Glutamatergic neuron (in vitro differentiated cells): Measurements from ENCODE around the gene EPHA3. TPM values are rescaled to one million over a fixed set of nuclear protein-coding genes. Genes with fewer than 3 reads are reported as not detected.

Source experiments
- DNase-seq: peaks from one replicate; pipeline ENCODE4 v3.0.0; 2022
- H3K27ac Mint-ChIP-seq: one replicate; pipeline ENCODE4 v1.8.0; 2020; ENCODE audit warnings: mild to moderate bottlenecking, mixed read lengths, inconsistent platforms; ENCODE audit not compliant: unreplicated experiment
- H3K27me3 Mint-ChIP-seq: one replicate; pipeline ENCODE4 v1.8.0; 2020; ENCODE audit warnings: mild to moderate bottlenecking, moderate library complexity, mixed read lengths, inconsistent platforms; ENCODE audit not compliant: unreplicated experiment
- H3K36me3 Mint-ChIP-seq: one replicate; pipeline ENCODE4 v1.8.0; 2020; ENCODE audit warnings: mild to moderate bottlenecking, mixed read lengths, inconsistent platforms; ENCODE audit not compliant: unreplicated experiment
- H3K4me1 Mint-ChIP-seq: one replicate; pipeline ENCODE4 v1.8.0; 2020; ENCODE audit warnings: mild to moderate bottlenecking, low read depth, mixed read lengths, inconsistent platforms; ENCODE audit not compliant: unreplicated experiment
- H3K4me3 Mint-ChIP-seq: one replicate; pipeline ENCODE4 v1.8.0; 2020; ENCODE audit warnings: mild to moderate bottlenecking, mixed read lengths, inconsistent platforms; ENCODE audit not compliant: unreplicated experiment
- H3K9me3 Mint-ChIP-seq: one replicate; pipeline ENCODE4 v1.8.0; 2020; ENCODE audit warnings: mild to moderate bottlenecking, moderate library complexity, mixed read lengths, inconsistent platforms; ENCODE audit not compliant: unreplicated experiment
- CTCF ChIP-seq: fragments of 200-600 bp; sonication (generic); IDR thresholded peaks from one replicate; pipeline ENCODE4 v1.5.0; 2021; ENCODE audit not compliant: partially characterized antibody, unreplicated experiment
- total RNA-seq: library from RNA; stranded (reverse); fragmentation: NEBNext Ultra II Directional; extraction: Animal tissue kit (Norgen Biotek cat#: 25700); gene quantifications from one replicate; pipeline ENCODE4 v1.2.1, GENCODE V29; 2021; ENCODE audit not compliant: unreplicated experiment

EPHA3 gene
- total RNA-seq, 1 donor from 2014 or later, result 9.9 TPM

GRCh38 chr3:89171687-89172545 is 64.5 kb downstream of the EPHA3 start:
- Mint-ChIP-seq H3K9me3 (peaks cover 4% of the 10 kb centered on the region), H3K4me1 (peaks cover 15% of the 10 kb centered on the region), H3K36me3 (no peaks in the 10 kb centered on the region), H3K27ac (peak overlapping the region; percentile 88), H3K4me3 (no peak overlapping the region), H3K27me3 (no peaks in the 10 kb centered on the region)
- no peak for TF ChIP-seq CTCF
- peak; percentile 33 for DNase-seq

GRCh38 chr3:89173546-89173945 is 66.1 kb downstream of the EPHA3 start:
- Mint-ChIP-seq H3K36me3 (no peaks in the 10 kb centered on the region), H3K4me3 (no peak overlapping the region), H3K27me3 (no peaks in the 10 kb centered on the region), H3K27ac (no peak overlapping the region), H3K4me1 (peaks cover 19% of the 10 kb centered on the region), H3K9me3 (peaks cover 4% of the 10 kb centered on the region)
- no peak for TF ChIP-seq CTCF
- DNase-seq, result no peak

GRCh38 chr3:89179355-89180001 is 72.1 kb downstream of the EPHA3 start:
- H3K9me3 Mint-ChIP-seq, result no peaks in the 10 kb centered on the region
- H3K4me3 Mint-ChIP-seq, result no peak overlapping the region
- H3K27me3 Mint-ChIP-seq, result no peaks in the 10 kb centered on the region
- H3K36me3 Mint-ChIP-seq, result no peaks in the 10 kb centered on the region
- H3K4me1 Mint-ChIP-seq, result peaks cover 16% of the 10 kb centered on the region
- H3K27ac Mint-ChIP-seq, result no peak overlapping the region
- no peak for TF ChIP-seq CTCF
- no peak for DNase-seq

GRCh38 chr3:89180334-89180733 is 72.9 kb downstream of the EPHA3 start:
- Mint-ChIP-seq H3K27ac (no peak overlapping the region), H3K4me3 (no peak overlapping the region), H3K36me3 (no peaks in the 10 kb centered on the region), H3K4me1 (peaks cover 17% of the 10 kb centered on the region), H3K9me3 (no peaks in the 10 kb centered on the region), H3K27me3 (no peaks in the 10 kb centered on the region)
- DNase-seq, result no peak
- no peak for TF ChIP-seq CTCF

- Mint-ChIP-seq H3K4me1 (peaks cover 16% of the 10 kb centered on the region), H3K4me3 (no peak overlapping the region), H3K9me3 (no peaks in the 10 kb centered on the region), H3K27me3 (no peaks in the 10 kb centered on the region), H3K36me3 (no peaks in the 10 kb centered on the region), H3K27ac (no peak overlapping the region)
- no peak for TF ChIP-seq CTCF
- DNase-seq, result no peak
Measured at GRCh38 chr3:89182056-89182455, 74.6 kb downstream of the EPHA3 start.
